ENCODE measurements around the gene CELF4.
A peak's percentile ranks its signal among the peaks of the same experiment; 100 is the strongest.

CELF4 gene

DNA sequence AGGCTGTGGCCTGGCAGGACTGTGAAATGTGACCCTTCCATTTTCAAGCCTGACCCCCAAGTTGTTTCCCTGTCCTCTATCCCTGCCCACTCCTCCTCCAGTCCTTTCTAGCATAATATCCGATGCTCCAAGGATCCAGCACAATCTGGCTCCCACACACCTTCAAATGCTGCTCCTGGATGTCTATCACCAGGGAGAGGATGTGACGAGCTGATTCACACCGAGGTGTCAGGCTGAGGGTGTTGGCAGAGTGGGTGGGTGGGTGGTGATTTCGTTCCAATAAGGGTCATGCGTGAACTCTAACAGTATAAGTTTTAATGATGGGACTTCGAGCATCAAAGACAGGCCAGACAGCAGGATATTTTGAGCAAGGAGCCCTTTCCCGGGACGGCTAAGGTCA, 107.8 kb downstream of the CELF4 start:
- H3K9ac ChIP-seq (ENCODE audit: low read depth in 1 of 2, low read length in 2 of 2), result no peak overlapping the region
- H3K27me3 ChIP-seq (ENCODE audit: control insufficient read depth in 2 of 2, insufficient read depth in 2 of 2, low read length in 2 of 2), result no peaks in the 10 kb centered on the region
- no peaks in the 10 kb centered on the region for H3K36me3 ChIP-seq (ENCODE audit: control insufficient read depth in 2 of 2, insufficient read depth in 2 of 2, low read length in 2 of 2)
- no peaks in the 10 kb centered on the region for H3K9me3 ChIP-seq (ENCODE audit: control insufficient read depth in 2 of 2, low read length in 2 of 2)
- no peak overlapping the region for H3K4me3 ChIP-seq (ENCODE audit: low read length in 2 of 2)
- no peak overlapping the region for H3K27ac ChIP-seq (ENCODE audit: low read depth in 2 of 2, low read length in 2 of 2)
- no peaks in the 10 kb centered on the region for H3K4me1 ChIP-seq (ENCODE audit: control insufficient read depth in 2 of 2, insufficient read depth in 2 of 2, low read length in 2 of 2)

DNA sequence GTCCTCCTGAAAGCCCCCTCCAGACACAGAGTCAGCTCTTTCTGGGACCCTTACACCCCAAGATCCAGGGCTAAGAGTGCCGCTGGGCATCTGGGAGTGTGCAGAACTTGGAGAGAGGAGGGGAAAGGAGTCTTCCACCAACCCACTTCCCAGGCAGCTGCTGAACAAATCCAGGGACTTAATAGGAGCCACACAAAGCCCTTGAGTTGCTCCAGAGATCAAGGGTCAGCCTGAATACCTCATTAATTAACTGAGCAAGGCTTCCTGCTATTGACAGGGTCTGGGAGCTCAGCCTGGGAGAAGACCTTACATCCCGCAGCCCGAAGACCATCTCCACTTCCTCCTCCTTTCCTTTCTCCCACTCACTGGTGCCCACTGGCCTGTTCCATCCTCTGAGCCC, 108.3 kb downstream of the CELF4 start:
- H3K36me3 ChIP-seq (ENCODE audit: control insufficient read depth in 2 of 2, insufficient read depth in 2 of 2, low read length in 2 of 2), result no peaks in the 10 kb centered on the region
- H3K4me3 ChIP-seq (ENCODE audit: low read length in 2 of 2), result no peak overlapping the region
- no peak overlapping the region for H3K9ac ChIP-seq (ENCODE audit: low read depth in 1 of 2, low read length in 2 of 2)
- no peaks in the 10 kb centered on the region for H3K27me3 ChIP-seq (ENCODE audit: control insufficient read depth in 2 of 2, insufficient read depth in 2 of 2, low read length in 2 of 2)
- H3K4me1 ChIP-seq (ENCODE audit: control insufficient read depth in 2 of 2, insufficient read depth in 2 of 2, low read length in 2 of 2), result peaks cover 0 to 3% of the 10 kb centered on the region in 2 donors
- H3K9me3 ChIP-seq (ENCODE audit: control insufficient read depth in 2 of 2, low read length in 2 of 2), result no peaks in the 10 kb centered on the region
- H3K27ac ChIP-seq (ENCODE audit: low read depth in 2 of 2, low read length in 2 of 2), result no peak overlapping the region

DNA sequence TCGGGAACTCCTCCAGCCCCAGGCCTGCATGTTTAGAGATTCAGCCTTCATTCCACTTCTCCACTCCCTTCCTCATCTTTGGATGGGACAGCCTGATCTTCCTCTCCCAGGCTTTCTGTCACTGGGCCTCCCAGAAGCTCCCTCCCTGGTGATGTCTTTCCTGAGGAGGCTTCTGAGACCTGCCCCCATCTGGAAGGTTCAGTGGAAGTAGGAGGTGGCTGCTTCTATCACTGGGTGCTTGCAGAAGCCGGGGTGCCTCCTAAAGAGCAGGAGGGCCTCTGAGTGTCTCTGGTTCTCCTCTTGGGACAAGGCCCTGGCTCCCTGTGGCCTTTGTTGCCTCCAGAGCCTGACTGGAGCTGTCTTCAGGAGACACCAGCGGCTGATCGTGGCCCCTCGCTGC, 108.7 kb downstream of the CELF4 start:
- H3K4me3 ChIP-seq (ENCODE audit: low read length in 2 of 2), result no peak overlapping the region
- H3K9ac ChIP-seq (ENCODE audit: low read depth in 1 of 2, low read length in 2 of 2), result no peak overlapping the region
- no peaks in the 10 kb centered on the region for H3K27me3 ChIP-seq (ENCODE audit: control insufficient read depth in 2 of 2, insufficient read depth in 2 of 2, low read length in 2 of 2)
- no peaks in the 10 kb centered on the region for H3K36me3 ChIP-seq (ENCODE audit: control insufficient read depth in 2 of 2, insufficient read depth in 2 of 2, low read length in 2 of 2)
- H3K27ac ChIP-seq (ENCODE audit: low read depth in 2 of 2, low read length in 2 of 2), result no peak overlapping the region
- peaks cover 0 to 3% of the 10 kb centered on the region in 2 donors for H3K4me1 ChIP-seq (ENCODE audit: control insufficient read depth in 2 of 2, insufficient read depth in 2 of 2, low read length in 2 of 2)
- H3K9me3 ChIP-seq (ENCODE audit: control insufficient read depth in 2 of 2, low read length in 2 of 2), result no peaks in the 10 kb centered on the region

DNA sequence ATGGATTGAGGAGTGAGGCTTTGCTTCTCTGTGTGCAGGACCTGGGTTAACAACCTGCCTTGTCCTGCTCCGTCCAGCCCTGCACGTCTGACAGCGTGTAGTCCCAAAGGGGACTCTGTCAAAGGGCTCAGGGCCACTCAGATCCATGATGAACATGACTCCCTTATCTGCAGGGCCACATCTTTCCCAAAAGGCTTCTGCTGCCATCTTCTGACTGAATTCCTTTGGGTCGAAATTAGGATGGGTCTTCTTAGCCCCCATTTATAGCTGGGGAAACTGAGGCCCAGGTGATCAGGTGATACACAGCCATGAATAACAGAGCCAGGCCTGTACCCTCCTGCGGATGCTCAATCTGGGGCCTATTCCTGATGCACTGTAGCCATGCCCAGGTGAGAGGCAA, 109.2 kb downstream of the CELF4 start:
- Histone ChIP-seq H3K4me1 (ENCODE audit: control insufficient read depth in 2 of 2, insufficient read depth in 2 of 2, low read length in 2 of 2) (peaks cover 0 to 3% of the 10 kb centered on the region in 2 donors), H3K27ac (ENCODE audit: low read depth in 2 of 2, low read length in 2 of 2) (no peak overlapping the region), H3K36me3 (ENCODE audit: control insufficient read depth in 2 of 2, insufficient read depth in 2 of 2, low read length in 2 of 2) (no peaks in the 10 kb centered on the region), H3K4me3 (ENCODE audit: low read length in 2 of 2) (no peak overlapping the region), H3K9me3 (ENCODE audit: control insufficient read depth in 2 of 2, low read length in 2 of 2) (no peaks in the 10 kb centered on the region), H3K9ac (ENCODE audit: low read depth in 1 of 2, low read length in 2 of 2) (no peak overlapping the region), H3K27me3 (ENCODE audit: control insufficient read depth in 2 of 2, insufficient read depth in 2 of 2, low read length in 2 of 2) (no peaks in the 10 kb centered on the region)

DNA sequence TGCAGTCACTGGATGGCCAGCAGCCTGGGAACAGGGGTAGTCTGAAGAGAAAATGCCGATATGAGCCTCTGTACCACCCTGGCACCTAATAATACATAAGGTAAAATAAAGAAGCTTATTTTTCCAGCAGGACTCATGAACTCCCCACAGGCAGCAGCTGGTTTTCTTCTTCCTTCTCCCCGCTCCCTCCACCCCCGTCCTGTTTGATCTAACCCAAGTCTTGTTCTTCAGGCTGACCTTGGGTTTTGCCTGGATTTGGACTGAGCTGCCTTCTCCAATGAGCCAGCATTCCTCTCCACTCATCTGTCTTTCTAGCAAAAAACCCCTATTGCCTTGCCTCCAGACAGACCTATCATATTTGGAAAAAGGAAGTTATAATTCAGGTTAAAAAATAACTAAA, 111.8 kb downstream of the CELF4 start:
- Histone ChIP-seq H3K27ac (ENCODE audit: low read depth in 2 of 2, low read length in 2 of 2) (peak overlapping the region in 1 of 2 donors; percentile 32), H3K4me3 (ENCODE audit: low read length in 2 of 2) (no peak overlapping the region), H3K9ac (ENCODE audit: low read depth in 1 of 2, low read length in 2 of 2) (no peak overlapping the region), H3K4me1 (ENCODE audit: control insufficient read depth in 2 of 2, insufficient read depth in 2 of 2, low read length in 2 of 2) (peaks cover 3 to 4% of the 10 kb centered on the region in 2 donors), H3K27me3 (ENCODE audit: control insufficient read depth in 2 of 2, insufficient read depth in 2 of 2, low read length in 2 of 2) (no peaks in the 10 kb centered on the region), H3K36me3 (ENCODE audit: control insufficient read depth in 2 of 2, insufficient read depth in 2 of 2, low read length in 2 of 2) (no peaks in the 10 kb centered on the region), H3K9me3 (ENCODE audit: control insufficient read depth in 2 of 2, low read length in 2 of 2) (no peaks in the 10 kb centered on the region)

DNA sequence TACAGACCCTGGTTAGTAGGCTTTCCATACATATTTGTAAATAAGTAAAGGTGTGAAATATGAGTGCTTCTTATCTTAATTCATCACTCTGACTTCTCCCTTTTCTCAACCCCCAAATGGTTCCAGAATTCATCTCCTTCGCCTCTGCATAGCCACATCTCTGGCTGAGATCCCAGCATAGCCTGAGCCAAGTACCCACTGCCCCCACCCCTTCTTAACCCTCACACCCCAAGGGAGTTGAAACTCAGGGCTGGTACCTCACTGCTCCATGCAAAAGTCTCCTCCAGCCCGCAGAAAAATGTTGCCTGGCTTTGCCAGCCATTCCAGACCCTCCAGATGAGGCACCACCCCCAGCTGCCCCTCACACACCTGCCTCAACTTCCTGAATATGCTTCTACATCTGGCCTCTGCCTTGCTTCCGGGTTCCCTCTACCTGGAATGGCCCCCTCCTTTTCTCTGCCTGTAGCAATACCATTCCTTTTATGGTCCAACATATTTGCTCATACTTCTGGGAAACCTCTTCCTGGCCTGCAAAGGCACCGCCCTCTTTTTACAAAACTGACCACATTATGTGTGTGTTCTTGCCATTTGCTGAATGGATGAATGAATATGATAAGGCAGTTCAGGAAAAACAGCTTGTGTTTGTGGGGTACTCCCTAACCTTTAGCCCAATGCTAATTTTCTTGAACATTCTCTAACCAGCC, 112.8 kb downstream of the CELF4 start:
- no peaks in the 10 kb centered on the region for H3K9me3 ChIP-seq (ENCODE audit: control insufficient read depth in 2 of 2, low read length in 2 of 2)
- H3K9ac ChIP-seq (ENCODE audit: low read depth in 1 of 2, low read length in 2 of 2), result no peak overlapping the region
- no peaks in the 10 kb centered on the region for H3K27me3 ChIP-seq (ENCODE audit: control insufficient read depth in 2 of 2, insufficient read depth in 2 of 2, low read length in 2 of 2)
- H3K36me3 ChIP-seq (ENCODE audit: control insufficient read depth in 2 of 2, insufficient read depth in 2 of 2, low read length in 2 of 2), result no peaks in the 10 kb centered on the region
- H3K4me1 ChIP-seq (ENCODE audit: control insufficient read depth in 2 of 2, insufficient read depth in 2 of 2, low read length in 2 of 2), result peaks cover 3 to 4% of the 10 kb centered on the region in 2 donors
- H3K27ac ChIP-seq (ENCODE audit: low read depth in 2 of 2, low read length in 2 of 2), result peak overlapping the region in 1 of 2 donors; percentile 32
- no peak overlapping the region for H3K4me3 ChIP-seq (ENCODE audit: low read length in 2 of 2)

DNA sequence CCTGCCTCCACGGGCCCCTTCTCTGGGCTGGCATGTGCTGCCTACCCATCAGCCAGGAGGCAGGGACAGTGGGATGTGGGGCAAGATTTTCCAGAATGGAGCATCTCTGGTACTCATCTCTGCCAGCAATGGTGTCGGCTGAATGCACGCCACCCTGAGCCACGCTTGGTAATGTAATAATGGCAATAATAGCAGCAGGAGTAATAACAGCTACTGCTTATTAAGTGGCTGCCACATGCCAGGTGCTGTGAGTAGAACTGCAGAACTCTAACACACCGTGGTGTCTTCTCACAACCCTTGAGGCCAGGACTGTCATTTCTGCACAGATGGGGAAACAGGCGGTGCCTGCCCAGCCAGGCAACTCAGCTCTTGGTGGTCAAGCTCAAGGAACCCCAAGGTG, 113.6 kb downstream of the CELF4 start:
- no peaks in the 10 kb centered on the region for H3K36me3 ChIP-seq (ENCODE audit: control insufficient read depth in 2 of 2, insufficient read depth in 2 of 2, low read length in 2 of 2)
- H3K4me1 ChIP-seq (ENCODE audit: control insufficient read depth in 2 of 2, insufficient read depth in 2 of 2, low read length in 2 of 2), result peaks cover 3 to 4% of the 10 kb centered on the region in 2 donors
- no peaks in the 10 kb centered on the region for H3K27me3 ChIP-seq (ENCODE audit: control insufficient read depth in 2 of 2, insufficient read depth in 2 of 2, low read length in 2 of 2)
- H3K4me3 ChIP-seq (ENCODE audit: low read length in 2 of 2), result no peak overlapping the region
- no peak overlapping the region for H3K9ac ChIP-seq (ENCODE audit: low read depth in 1 of 2, low read length in 2 of 2)
- no peaks in the 10 kb centered on the region for H3K9me3 ChIP-seq (ENCODE audit: control insufficient read depth in 2 of 2, low read length in 2 of 2)
- no peak overlapping the region for H3K27ac ChIP-seq (ENCODE audit: low read depth in 2 of 2, low read length in 2 of 2)

DNA sequence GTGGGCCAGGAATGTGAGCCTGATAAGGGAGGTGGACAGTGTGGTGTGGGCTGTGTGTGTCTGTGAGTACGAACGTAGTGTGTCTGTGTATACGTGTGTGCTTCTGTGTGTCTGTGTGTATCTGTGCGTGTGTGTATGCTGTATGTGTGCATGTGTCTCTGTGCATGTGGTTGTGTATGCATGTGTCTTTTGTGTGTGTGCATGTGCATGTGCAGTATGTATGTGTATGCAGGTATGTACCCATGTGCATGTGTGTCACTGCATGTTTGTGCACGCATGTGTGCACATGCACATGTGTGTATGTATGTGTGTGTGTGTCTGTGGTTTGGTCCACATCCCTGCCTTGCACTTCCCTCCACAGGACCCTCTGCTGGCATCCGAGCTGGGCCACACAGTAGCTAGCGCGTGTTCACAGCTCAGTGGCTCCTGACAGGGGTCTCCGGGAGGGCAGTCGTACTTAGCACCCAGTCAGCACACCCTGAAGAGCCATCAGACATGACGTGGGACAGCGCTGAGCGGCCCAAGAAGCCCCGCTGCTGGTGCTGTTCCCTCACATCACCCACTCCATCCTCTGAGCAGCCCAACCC, 114.3 kb downstream of the CELF4 start:
- Histone ChIP-seq H3K36me3 (ENCODE audit: control insufficient read depth in 2 of 2, insufficient read depth in 2 of 2, low read length in 2 of 2) (no peaks in the 10 kb centered on the region), H3K4me3 (ENCODE audit: low read length in 2 of 2) (no peak overlapping the region), H3K9ac (ENCODE audit: low read depth in 1 of 2, low read length in 2 of 2) (no peak overlapping the region), H3K4me1 (ENCODE audit: control insufficient read depth in 2 of 2, insufficient read depth in 2 of 2, low read length in 2 of 2) (peaks cover 3 to 4% of the 10 kb centered on the region in 2 donors), H3K27ac (ENCODE audit: low read depth in 2 of 2, low read length in 2 of 2) (no peak overlapping the region), H3K27me3 (ENCODE audit: control insufficient read depth in 2 of 2, insufficient read depth in 2 of 2, low read length in 2 of 2) (no peaks in the 10 kb centered on the region), H3K9me3 (ENCODE audit: control insufficient read depth in 2 of 2, low read length in 2 of 2) (no peaks in the 10 kb centered on the region)

DNA sequence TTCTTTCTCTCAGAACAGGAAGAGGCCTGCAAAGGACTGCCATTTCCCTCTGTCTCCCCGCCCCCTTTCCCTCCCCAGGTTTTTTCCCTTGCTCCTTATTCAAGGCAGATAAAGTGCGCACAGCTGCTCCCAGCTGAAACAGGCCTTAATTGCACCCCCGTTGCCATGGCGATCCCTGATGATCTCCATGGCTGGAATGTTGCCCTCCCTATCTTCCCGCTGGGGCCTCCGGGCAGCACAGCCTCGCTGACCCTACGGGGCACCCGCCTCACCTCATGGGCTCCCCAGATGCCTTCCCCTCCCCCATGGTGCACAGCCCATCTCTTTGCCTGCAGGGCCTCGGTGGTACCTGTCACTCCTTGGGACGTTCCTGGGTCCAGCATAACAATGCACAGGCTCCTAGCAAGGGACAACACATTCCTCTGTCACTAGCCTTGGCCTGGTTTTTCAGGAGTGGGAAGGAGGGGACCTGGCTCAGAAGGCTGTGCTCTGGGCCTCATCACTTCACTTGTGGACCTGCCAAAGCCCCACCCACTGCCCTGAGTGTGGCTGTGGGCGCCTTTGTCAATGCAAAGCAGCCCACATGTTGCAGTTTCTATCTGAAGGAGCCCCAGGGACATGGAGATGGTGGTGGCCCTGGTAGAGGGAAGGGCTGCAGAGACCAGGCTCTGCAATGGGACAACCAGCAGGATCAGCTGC, 115.0 kb downstream of the CELF4 start:
- Histone ChIP-seq H3K27me3 (ENCODE audit: control insufficient read depth in 2 of 2, insufficient read depth in 2 of 2, low read length in 2 of 2) (no peaks in the 10 kb centered on the region), H3K27ac (ENCODE audit: low read depth in 2 of 2, low read length in 2 of 2) (no peak overlapping the region)

DNA sequence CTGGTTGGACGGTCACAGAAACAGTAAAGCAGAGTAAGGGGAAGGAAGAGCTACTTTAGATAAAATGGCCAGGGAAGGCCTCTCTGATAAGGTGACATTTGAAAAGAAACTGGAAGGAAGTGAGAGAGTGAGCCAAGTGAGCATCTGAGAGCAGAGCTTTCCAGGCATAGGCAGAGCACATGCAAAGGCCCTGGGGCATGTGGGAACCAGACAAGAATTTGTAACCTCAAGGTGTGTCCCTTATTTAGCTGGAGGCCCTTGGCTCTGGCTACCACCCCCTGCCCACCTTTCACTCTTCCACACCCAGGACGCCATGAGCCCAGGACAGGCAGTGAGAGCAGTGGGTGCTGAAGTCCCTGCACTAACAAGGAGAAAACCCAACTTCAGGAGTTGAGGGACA, 116.0 kb downstream of the CELF4 start:
- Histone ChIP-seq H3K9ac (ENCODE audit: low read depth in 1 of 2, low read length in 2 of 2) (no peak overlapping the region), H3K27ac (ENCODE audit: low read depth in 2 of 2, low read length in 2 of 2) (no peak overlapping the region), H3K9me3 (ENCODE audit: control insufficient read depth in 2 of 2, low read length in 2 of 2) (no peaks in the 10 kb centered on the region), H3K4me1 (ENCODE audit: control insufficient read depth in 2 of 2, insufficient read depth in 2 of 2, low read length in 2 of 2) (peaks cover 3 to 4% of the 10 kb centered on the region in 2 donors), H3K27me3 (ENCODE audit: control insufficient read depth in 2 of 2, insufficient read depth in 2 of 2, low read length in 2 of 2) (no peaks in the 10 kb centered on the region), H3K4me3 (ENCODE audit: low read length in 2 of 2) (no peak overlapping the region), H3K36me3 (ENCODE audit: control insufficient read depth in 2 of 2, insufficient read depth in 2 of 2, low read length in 2 of 2) (no peaks in the 10 kb centered on the region)

More for the DNA sequence above, 115.0 kb downstream of the CELF4 start:
- Histone ChIP-seq H3K4me1 (ENCODE audit: control insufficient read depth in 2 of 2, insufficient read depth in 2 of 2, low read length in 2 of 2) (peaks cover 3 to 4% of the 10 kb centered on the region in 2 donors), H3K4me3 (ENCODE audit: low read length in 2 of 2) (no peak overlapping the region), H3K9ac (ENCODE audit: low read depth in 1 of 2, low read length in 2 of 2) (no peak overlapping the region), H3K9me3 (ENCODE audit: control insufficient read depth in 2 of 2, low read length in 2 of 2) (no peaks in the 10 kb centered on the region), H3K36me3 (ENCODE audit: control insufficient read depth in 2 of 2, insufficient read depth in 2 of 2, low read length in 2 of 2) (no peaks in the 10 kb centered on the region)

All from mucosa of rectum (tissue), 2 donors.